Measurements from ENCODE around the gene GTF3C5. TPM values are rescaled to one million over a fixed set of nuclear protein-coding genes. Genes with fewer than 3 reads are reported as not detected.

The GTF3C5 gene
- total and polyA plus RNA-seq, 2 of the 4 experiments (the other 2 are of a cell fraction) = 49.1 to 52.3 TPM

DNA sequence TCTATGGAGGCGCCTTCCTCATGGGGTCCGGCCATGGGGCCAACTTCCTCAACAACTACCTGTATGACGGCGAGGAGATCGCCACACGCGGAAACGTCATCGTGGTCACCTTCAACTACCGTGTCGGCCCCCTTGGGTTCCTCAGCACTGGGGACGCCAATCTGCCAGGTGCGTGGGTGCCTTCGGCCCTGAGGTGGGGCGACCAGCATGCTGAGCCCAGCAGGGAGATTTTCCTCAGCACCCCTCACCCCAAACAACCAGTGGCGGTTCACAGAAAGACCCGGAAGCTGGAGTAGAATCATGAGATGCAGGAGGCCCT, 34.2 kb downstream of the GTF3C5 start:
- no peak overlapping the region for H2BK5ac ChIP-seq (ENCODE audit: low read depth, low read length, poor library complexity, severe bottlenecking)
- BruUV-seq (replicated peaks) = no TSS peak
- no peak overlapping the region for H4K5ac ChIP-seq (ENCODE audit: low read depth, low read length)
- no peak overlapping the region for H2BK120ac ChIP-seq (ENCODE audit: low read depth, low read length)
- no peak overlapping the region for H3K4me2 ChIP-seq (ENCODE audit: low read depth, low read length)
- H4K20me1 ChIP-seq (ENCODE audit: insufficient read depth, low read length) = no peaks in the 10 kb centered on the region; the same call in 1 of the 2 replicates
- H3K79me1 ChIP-seq (ENCODE audit: low read depth in 1 of 2, low read length in 2 of 2) = no peaks in the 10 kb centered on the region
- H3K4ac ChIP-seq (ENCODE audit: low read depth, low read length) = no peak overlapping the region
- no peaks in the 10 kb centered on the region for H3K9me3 ChIP-seq (ENCODE audit: control insufficient read depth, insufficient read depth, low read length)
- ChIA-PET POLR2A (ENCODE audit: unreplicated experiment) (no interaction called here), CTCF (no interaction called here)
- no peak overlapping the region for H3K56ac ChIP-seq (ENCODE audit: extremely low read depth, insufficient read depth, low read length)
- H3K23ac ChIP-seq (ENCODE audit: low read depth, low read length) = no peak overlapping the region
- peaks cover 2% of the 10 kb centered on the region; the same call in 1 of the 2 replicates for H3K36me3 ChIP-seq (ENCODE audit: control insufficient read depth, insufficient read depth, low read length)
- no peak overlapping the region for H2BK20ac ChIP-seq (ENCODE audit: low read depth, low read length)
- H3K9me1 ChIP-seq (ENCODE audit: insufficient read depth, low read length) = 0 out of 2 replicates have a peak, but pooled peaks cover 3% of the 10 kb centered on the region
- no peak for TF ChIP-seq CEBPB (IDR thresholded peaks at IDR 0.05; ENCODE audit: low read depth, low read length)
- TF ChIP-seq NFE2L2 (IDR thresholded peaks at IDR 0.05; ENCODE audit: low read depth, low read length) = no peak
- TF ChIP-seq, protein P1, sequence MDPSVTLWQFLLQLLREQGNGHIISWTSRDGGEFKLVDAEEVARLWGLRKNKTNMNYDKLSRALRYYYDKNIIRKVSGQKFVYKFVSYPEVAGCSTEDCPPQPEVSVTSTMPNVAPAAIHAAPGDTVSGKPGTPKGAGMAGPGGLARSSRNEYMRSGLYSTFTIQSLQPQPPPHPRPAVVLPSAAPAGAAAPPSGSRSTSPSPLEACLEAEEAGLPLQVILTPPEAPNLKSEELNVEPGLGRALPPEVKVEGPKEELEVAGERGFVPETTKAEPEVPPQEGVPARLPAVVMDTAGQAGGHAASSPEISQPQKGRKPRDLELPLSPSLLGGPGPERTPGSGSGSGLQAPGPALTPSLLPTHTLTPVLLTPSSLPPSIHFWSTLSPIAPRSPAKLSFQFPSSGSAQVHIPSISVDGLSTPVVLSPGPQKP (IDR thresholded peaks at IDR 0.05; ENCODE audit: borderline replicate concordance, low read depth, low read length) = no peak
- TF ChIP-seq RFX5 (IDR thresholded peaks at IDR 0.05; ENCODE audit: low read depth, low read length) = no peak
- TF ChIP-seq RCOR1 (IDR thresholded peaks at IDR 0.05; ENCODE audit: insufficient replicate concordance, low read length) = no peak
- no peak for TF ChIP-seq RAD21 (IDR thresholded peaks at IDR 0.05; ENCODE audit: low read length)
- TF ChIP-seq FOS (IDR thresholded peaks at IDR 0.05; ENCODE audit: low read depth, low read length) = no peak
- no peak for TF ChIP-seq SMC3 (IDR thresholded peaks at IDR 0.05; ENCODE audit: low read depth, low read length)
- TF ChIP-seq, protein P2, sequence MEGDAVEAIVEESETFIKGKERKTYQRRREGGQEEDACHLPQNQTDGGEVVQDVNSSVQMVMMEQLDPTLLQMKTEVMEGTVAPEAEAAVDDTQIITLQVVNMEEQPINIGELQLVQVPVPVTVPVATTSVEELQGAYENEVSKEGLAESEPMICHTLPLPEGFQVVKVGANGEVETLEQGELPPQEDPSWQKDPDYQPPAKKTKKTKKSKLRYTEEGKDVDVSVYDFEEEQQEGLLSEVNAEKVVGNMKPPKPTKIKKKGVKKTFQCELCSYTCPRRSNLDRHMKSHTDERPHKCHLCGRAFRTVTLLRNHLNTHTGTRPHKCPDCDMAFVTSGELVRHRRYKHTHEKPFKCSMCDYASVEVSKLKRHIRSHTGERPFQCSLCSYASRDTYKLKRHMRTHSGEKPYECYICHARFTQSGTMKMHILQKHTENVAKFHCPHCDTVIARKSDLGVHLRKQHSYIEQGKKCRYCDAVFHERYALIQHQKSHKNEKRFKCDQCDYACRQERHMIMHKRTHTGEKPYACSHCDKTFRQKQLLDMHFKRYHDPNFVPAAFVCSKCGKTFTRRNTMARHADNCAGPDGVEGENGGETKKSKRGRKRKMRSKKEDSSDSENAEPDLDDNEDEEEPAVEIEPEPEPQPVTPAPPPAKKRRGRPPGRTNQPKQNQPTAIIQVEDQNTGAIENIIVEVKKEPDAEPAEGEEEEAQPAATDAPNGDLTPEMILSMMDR (conservative IDR thresholded peaks at IDR 0.05; ENCODE audit: low read depth, low read length) = no peak
- no peak for TF ChIP-seq BHLHE40 (IDR thresholded peaks at IDR 0.05; ENCODE audit: low read depth, low read length)
- TF ChIP-seq CHD1 (IDR thresholded peaks at IDR 0.05; ENCODE audit: low read depth, low read length) = no peak
- TF ChIP-seq, protein P3, sequence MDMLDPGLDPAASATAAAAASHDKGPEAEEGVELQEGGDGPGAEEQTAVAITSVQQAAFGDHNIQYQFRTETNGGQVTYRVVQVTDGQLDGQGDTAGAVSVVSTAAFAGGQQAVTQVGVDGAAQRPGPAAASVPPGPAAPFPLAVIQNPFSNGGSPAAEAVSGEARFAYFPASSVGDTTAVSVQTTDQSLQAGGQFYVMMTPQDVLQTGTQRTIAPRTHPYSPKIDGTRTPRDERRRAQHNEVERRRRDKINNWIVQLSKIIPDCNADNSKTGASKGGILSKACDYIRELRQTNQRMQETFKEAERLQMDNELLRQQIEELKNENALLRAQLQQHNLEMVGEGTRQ (IDR thresholded peaks at IDR 0.05; ENCODE audit: low read depth, low read length) = no peak
- no peak for TF ChIP-seq MXI1 (IDR thresholded peaks at IDR 0.05; ENCODE audit: borderline replicate concordance, low read depth, low read length)
- no peak for TF ChIP-seq POLR2A (IDR thresholded peaks at IDR 0.05; ENCODE audit: low read depth, low read length)
- TF ChIP-seq MAZ (IDR thresholded peaks at IDR 0.05; ENCODE audit: borderline replicate concordance, low read depth, low read length) = no peak
- no peak for TF ChIP-seq MAFK (IDR thresholded peaks at IDR 0.05; ENCODE audit: low read depth, low read length)
- no peak overlapping the region for H3K27ac ChIP-seq (ENCODE audit: insufficient read depth, low read length)
- H4K8ac ChIP-seq (ENCODE audit: low read depth in 2 of 2, low read length in 2 of 2) = no peak overlapping the region
- H3K18ac ChIP-seq (ENCODE audit: low read depth, low read length) = no peak overlapping the region
- no peak overlapping the region for H2AK5ac ChIP-seq (ENCODE audit: low read depth, low read length)
- no peak overlapping the region for H3K14ac ChIP-seq (replicated peaks; ENCODE audit: low read depth, low read length)
- peaks cover 3% of the 10 kb centered on the region; the same call in 1 of the 2 replicates for H3K4me1 ChIP-seq (ENCODE audit: control insufficient read depth, insufficient read depth, low read length)
- in situ Hi-C loops (cut with MboI; ENCODE audit: low sequenced_read_pairs) (no loop called here), intact Hi-C loops (cut with micrococcal nuclease) (no loop called here), dilution Hi-C loops (cut with HindIII; ENCODE audit: low sequenced_read_pairs, unreplicated experiment) (no loop called here)
- H3K9ac ChIP-seq (ENCODE audit: low read depth, low read length) = no peak overlapping the region
- no peak overlapping the region for H2AK9ac ChIP-seq (replicated peaks; ENCODE audit: low read depth, low read length, poor library complexity)
- H2AFZ ChIP-seq (replicated peaks; ENCODE audit: low read length, poor library complexity) = no peak overlapping the region
- H4K91ac ChIP-seq (ENCODE audit: insufficient read depth, low read depth, low read length) = no peak overlapping the region
- no peaks in the 10 kb centered on the region for H3K27me3 ChIP-seq (ENCODE audit: control insufficient read depth, insufficient read depth, low read length)
- H3K4me3 ChIP-seq (ENCODE audit: insufficient read depth, low read depth, low read length) = no peak overlapping the region
- WGBS, 2 experiments (ENCODE audit: extremely low coverage in 2 of 2, insufficient read length in 1 of 2) = 96% methylated on average over 6 of the region's 17 CpGs; no CpG with 5 or more reads in 1 of the 2 experiments
- DNase-seq = no peak
- ATAC-seq (ENCODE audit: low read depth) = no peak
- H2BK15ac ChIP-seq (ENCODE audit: low read depth, low read length) = no peak overlapping the region
